Body of pancreas (tissue), 4 donors: ENCODE results near the gene RPL10.

ENCODE experiments used
- CTCF ChIP-seq, 7 experiments: fragments of 450-650 bp in 4 of 7; fragments of 200-600 bp in 3 of 7; sonication (generic) in 3 of 7; IDR thresholded peaks; one replicate each; pipeline ENCODE4 v1.5.1; 2016 to 2019; ENCODE audit warnings: antibody characterized with exemption in 7 of 7
- POLR2A ChIP-seq, 3 donors: fragments of 450-650 bp; IDR thresholded peaks; one replicate each; pipeline ENCODE4 v1.6.1; 2016; ENCODE audit warnings: antibody characterized with exemption in 3 of 3, mild to moderate bottlenecking in 2 of 3

- TF ChIP-seq CTCF (IDR thresholded peaks at IDR 0.05) (no peak), POLR2A (IDR thresholded peaks at IDR 0.05) (no peak)
Observed at GRCh38 chrX:154408659-154409221, 10.6 kb downstream of the RPL10 start.
